ENCODE results near the gene TMEM156.
"Not testable (repeated sequence)": the region's sequence is repeated elsewhere in the genome, so short reads cannot be mapped to it uniquely, and the experiment has no call there.

The TMEM156 gene

GRCh38 chr4:39021631-39022030, 10.6 kb downstream of the TMEM156 start:
- no peak for DNase-seq (ENCODE audit: low spot score)
- ChIA-PET CTCF (no interaction called here), POLR2A (ENCODE audit: low non-redundant PET) (interaction anchor here (0.6 kb wide), 1 partner anchor 8 kb away, joined by 4 read pairs; no protein-coding TSS in a partner anchor)
- H3K27ac ChIP-seq = no peak overlapping the region
- TF ChIP-seq, protein P1, sequence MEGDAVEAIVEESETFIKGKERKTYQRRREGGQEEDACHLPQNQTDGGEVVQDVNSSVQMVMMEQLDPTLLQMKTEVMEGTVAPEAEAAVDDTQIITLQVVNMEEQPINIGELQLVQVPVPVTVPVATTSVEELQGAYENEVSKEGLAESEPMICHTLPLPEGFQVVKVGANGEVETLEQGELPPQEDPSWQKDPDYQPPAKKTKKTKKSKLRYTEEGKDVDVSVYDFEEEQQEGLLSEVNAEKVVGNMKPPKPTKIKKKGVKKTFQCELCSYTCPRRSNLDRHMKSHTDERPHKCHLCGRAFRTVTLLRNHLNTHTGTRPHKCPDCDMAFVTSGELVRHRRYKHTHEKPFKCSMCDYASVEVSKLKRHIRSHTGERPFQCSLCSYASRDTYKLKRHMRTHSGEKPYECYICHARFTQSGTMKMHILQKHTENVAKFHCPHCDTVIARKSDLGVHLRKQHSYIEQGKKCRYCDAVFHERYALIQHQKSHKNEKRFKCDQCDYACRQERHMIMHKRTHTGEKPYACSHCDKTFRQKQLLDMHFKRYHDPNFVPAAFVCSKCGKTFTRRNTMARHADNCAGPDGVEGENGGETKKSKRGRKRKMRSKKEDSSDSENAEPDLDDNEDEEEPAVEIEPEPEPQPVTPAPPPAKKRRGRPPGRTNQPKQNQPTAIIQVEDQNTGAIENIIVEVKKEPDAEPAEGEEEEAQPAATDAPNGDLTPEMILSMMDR (conservative IDR thresholded peaks at IDR 0.05; ENCODE audit: low read depth) = no peak

GRCh38 chr4:39020130-39020529, 12.1 kb downstream of the TMEM156 start:
- ChIA-PET CTCF (no interaction called here), POLR2A (ENCODE audit: low non-redundant PET) (no interaction called here)
- no peak for DNase-seq (ENCODE audit: low spot score)
- TF ChIP-seq, protein P1 (conservative IDR thresholded peaks at IDR 0.05; ENCODE audit: low read depth) = no peak
- no peak overlapping the region for H3K27ac ChIP-seq

GRCh38 chr4:39014028-39014427, 18.2 kb downstream of the TMEM156 start:
- TF ChIP-seq, protein P1 (conservative IDR thresholded peaks at IDR 0.05; ENCODE audit: low read depth) = no peak
- H3K27ac ChIP-seq = no peak overlapping the region
- no peak for DNase-seq (ENCODE audit: low spot score)
- ChIA-PET CTCF (no interaction called here), POLR2A (ENCODE audit: low non-redundant PET) (no interaction called here)

DNA sequence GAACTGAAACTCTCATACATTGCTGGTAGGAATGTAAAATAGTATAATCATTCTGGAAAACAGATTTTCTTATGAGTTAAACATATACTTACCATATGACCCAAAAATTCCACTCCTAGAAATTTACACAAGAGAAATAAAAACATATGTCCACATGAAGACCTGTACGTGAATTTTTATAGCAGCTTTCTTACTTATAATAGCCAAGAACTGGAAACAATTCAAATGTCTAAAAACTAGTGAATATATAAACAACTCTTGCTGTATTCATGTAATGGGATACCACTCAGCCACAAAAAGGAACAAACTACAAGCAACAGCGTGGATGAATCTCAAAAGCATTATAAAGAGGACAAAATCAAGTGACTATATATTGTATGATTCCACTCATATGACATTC, 27.5 kb downstream of the TMEM156 start:
- TF ChIP-seq, protein P1 (conservative IDR thresholded peaks at IDR 0.05; ENCODE audit: low read depth) = no peak
- ChIA-PET CTCF (no interaction called here), POLR2A (ENCODE audit: low non-redundant PET) (no interaction called here)
- no peak for DNase-seq (ENCODE audit: low spot score)
- no peak overlapping the region for H3K27ac ChIP-seq

DNA sequence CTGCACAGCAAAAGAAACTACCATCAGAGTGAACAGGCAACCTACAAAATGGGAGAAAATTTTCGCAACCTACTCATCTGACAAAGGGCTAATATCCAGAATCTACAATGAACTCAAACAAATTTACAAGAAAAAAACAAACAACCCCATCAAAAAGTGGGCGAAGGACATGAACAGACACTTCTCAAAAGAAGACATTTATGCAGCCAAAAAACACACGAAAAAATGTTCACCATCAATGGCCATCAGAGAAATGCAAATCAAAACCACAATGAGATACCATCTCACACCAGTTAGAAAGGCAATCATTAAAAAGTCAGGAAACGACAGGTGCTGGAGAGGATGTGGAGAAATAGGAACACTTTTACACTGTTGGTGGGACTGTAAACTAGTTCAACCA, 30.2 kb downstream of the TMEM156 start:
- POLR2A ChIA-PET (ENCODE audit: low non-redundant PET) = not testable (repeated sequence)

DNA sequence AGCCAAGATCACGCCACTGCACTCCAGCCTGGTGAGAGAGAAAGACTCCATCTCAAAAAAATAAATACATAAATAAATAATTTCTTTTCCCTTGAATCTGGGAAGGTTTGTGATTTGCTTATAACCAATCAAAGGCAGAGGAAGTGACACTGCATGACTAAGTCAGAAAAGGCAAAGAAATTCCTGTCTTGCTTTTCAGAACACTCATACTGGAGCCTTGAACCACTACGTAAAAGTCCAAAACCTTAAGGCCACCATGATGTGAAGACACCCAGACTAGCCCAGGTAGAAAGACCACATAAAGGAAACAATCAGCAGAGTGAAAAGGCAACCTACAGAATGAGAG, 36.6 kb downstream of the TMEM156 start:
- ChIA-PET CTCF (interaction anchor here (1.1 kb wide), 1 partner anchor 19 kb away, joined by 3 read pairs; no protein-coding TSS in a partner anchor), POLR2A (ENCODE audit: low non-redundant PET) (no interaction called here)
- H3K27ac ChIP-seq = no peak overlapping the region
- TF ChIP-seq, protein P1 (conservative IDR thresholded peaks at IDR 0.05; ENCODE audit: low read depth) = no peak
- DNase-seq (ENCODE audit: low spot score) = no peak

More for the DNA sequence above, 30.2 kb downstream of the TMEM156 start:
- DNase-seq (ENCODE audit: low spot score); H3K27ac ChIP-seq; CTCF ChIA-PET: not testable (repeated sequence)

DNA sequence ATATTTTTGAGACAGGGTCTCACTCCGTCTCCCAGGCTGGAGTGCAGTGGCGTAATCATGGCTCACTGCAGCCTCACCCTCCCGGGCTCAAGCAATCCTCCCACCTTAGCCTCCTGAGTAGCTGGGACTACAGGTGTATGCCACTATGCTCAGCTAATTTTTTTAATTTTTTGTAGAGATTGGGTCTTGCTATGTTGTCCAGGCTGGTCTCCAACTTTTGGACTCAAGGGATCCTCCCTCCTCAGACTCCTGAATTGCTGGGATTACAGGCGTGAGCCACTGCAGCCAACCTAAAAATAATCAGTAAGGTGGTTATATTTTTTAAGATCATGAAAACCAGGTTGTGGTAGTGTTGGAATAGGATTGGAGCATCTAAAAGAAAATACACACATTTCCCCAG, 38.1 kb downstream of the TMEM156 start:
- no peak for DNase-seq (ENCODE audit: low spot score)
- CTCF ChIA-PET = interaction anchor here (0.7 kb wide), 1 partner anchor 128 kb away, joined by 3 read pairs; no protein-coding TSS in a partner anchor
- POLR2A ChIA-PET (ENCODE audit: low non-redundant PET) = no interaction called here
- TF ChIP-seq, protein P1 (conservative IDR thresholded peaks at IDR 0.05; ENCODE audit: low read depth) = no peak
- no peak overlapping the region for H3K27ac ChIP-seq
